HG02798 (cell line): Measurements from ENCODE around the gene PGP.

Source experiments
- ATAC-seq: cut with Tn5 transposase; IDR thresholded peaks from one replicate; pipeline ENCODE4 v1.9.1; 2021; ENCODE audit warnings: mild to moderate bottlenecking; ENCODE audit not compliant: unreplicated experiment, poor library complexity

The PGP gene

DNA sequence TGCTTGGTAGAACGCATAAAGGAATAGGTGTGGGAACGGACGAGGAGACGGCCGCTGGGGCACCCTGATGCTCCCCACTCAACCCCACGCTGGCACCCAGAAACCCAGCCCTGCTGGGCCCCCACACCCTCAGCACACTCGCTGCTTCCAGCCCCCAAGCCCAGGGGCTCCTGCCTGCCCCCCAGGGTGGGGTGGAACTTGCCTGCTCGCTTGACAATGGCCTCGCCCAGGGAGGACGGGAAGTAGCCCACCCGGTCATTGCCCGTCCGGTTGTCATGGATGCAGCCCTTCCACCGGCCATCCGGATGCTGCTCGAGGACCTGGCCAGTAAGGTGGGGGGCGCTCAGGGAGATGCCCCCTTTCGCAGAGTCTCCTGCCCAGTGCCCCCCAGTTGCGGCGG is 28.1 kb downstream of the PGP start:
- ATAC-seq, result no peak

GRCh38 chr16:2186064-2186463 is 28.6 kb downstream of the PGP start:
- no peak for ATAC-seq

DNA sequence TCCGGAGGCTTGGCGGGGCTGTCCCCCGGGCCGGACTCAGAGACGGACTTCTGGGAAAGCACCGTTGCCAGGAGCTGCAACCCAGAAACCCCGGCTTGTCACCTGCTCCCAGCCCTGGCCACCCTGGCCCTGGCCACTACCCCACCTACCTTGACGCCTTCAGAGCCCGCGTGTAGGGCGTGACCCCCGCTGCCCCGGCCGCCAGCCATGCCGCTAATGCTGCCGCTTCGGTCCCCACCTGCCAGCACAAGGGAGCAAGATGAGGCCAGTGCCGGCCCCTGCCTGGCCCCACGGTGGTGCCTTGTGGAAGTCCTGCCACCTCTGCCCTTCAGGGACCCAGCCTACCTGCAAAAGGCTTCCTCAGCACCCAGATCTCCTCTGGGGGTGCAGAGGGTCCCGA is 29.7 kb downstream of the PGP start:
- ATAC-seq, result no peak

- no peak for ATAC-seq
Measured at GRCh38 chr16:2184346-2184745, 30.3 kb downstream of the PGP start.

GRCh38 chr16:2183671-2184070 is 31.0 kb downstream of the PGP start:
- no peak for ATAC-seq

DNA sequence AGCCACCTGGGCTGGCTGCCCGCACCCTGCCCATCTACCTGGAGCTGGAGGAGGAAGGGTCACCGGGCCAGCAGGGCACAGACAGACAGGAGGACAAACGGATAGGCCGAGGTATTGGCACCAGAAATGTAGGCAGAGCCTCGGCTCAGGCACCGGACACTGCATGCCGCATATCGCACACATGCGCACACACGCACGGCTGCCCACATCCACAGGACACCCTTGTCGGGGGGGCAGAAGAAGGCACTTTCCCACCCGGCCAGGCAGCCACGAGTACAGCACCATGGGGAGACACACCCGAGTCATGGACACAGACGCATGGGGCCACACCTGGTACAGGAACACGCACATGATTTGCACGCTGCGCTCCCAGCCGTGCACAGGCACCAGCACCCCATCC is 32.7 kb downstream of the PGP start:
- no peak for ATAC-seq

- ATAC-seq, result no peak
Measured at GRCh38 chr16:2180962-2181923, 33.4 kb downstream of the PGP start.

DNA sequence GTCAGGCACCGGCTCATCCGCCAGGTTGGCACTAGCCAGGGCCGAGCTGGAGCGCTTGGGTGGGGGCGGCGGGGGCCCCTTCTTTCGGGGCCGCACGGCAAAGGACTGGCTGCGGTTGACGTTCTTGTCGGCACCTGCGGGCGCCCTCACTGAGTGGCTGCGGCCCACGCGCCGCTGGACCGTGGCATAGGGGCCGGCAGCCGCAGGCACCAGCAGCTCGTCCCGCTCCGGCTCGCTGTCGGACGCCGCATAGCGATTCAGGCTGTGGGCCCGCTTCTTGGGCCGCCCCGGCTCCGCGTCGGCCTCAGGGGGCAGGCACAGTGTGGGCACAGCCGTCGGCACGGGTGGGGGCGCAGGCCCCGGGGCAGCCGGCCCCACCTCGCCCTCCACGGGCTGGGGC is 34.2 kb downstream of the PGP start:
- ATAC-seq, result no peak

- ATAC-seq, result no peak
Measured at GRCh38 chr16:2179576-2179975, 35.1 kb downstream of the PGP start.

DNA sequence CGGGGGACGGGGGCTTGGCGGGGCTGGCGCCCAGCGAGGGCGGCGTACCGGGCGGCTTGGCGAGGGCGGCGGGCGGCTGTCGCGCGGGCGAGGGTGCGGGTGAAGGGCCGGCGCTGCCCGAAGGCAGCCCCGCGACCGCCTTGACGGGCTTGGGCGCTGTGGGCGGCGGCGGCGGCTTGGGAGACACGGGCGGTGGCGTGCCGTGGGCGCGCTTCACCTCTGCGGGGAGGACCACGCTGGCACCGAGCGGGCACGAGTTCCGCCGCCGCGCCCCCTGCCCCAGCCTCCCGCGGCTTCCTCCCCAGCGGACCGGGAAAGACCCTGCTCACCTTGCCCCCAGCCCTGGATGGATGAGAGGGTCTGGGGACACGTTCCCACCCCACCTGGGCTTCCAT is 35.5 kb downstream of the PGP start:
- no peak for ATAC-seq

DNA sequence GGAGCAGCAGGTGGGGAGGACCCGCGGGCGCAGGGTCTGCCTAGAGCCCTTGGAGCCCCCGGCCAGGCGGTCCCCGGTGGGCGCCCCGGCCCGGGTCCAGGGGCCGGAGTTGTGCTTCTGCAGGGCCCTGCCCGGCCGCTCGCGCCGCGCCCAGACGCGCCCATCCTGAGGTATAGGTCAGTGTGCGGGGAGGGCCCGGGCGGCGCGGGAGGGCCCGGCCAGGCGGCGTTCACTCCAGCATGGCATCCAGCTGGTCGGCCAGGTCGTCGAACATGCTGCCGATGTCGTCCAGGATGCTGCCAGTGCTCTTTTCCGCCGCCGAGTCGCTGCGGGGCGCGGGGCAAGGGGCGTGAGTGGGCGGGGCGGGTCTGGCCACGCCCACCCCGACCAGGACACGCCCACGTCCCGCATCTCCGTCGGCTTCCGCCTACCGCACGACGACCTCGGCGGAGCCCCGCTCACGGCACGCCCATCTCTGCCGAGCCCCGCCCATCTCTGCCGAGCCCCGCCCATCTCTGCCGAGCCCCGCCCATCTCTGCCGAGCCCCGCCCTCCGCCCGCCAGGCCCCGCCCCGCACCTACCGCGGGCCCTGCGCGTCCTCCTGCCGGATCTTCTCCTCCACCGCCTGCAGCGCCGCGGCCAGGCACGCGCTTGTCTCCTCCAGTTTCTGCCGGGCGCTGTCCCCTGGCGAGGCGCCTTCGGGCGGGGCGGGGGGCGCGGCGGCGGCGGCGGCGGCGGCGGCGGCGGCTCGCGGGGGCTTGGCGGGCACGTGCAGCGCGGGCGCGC is 36.1 kb downstream of the PGP start:
- no peak for ATAC-seq

- ATAC-seq, result no peak
Measured at GRCh38 chr16:2177561-2177960, 37.1 kb downstream of the PGP start.

GRCh38 chr16:2177101-2177500 is 37.5 kb downstream of the PGP start:
- ATAC-seq, result no peak

DNA sequence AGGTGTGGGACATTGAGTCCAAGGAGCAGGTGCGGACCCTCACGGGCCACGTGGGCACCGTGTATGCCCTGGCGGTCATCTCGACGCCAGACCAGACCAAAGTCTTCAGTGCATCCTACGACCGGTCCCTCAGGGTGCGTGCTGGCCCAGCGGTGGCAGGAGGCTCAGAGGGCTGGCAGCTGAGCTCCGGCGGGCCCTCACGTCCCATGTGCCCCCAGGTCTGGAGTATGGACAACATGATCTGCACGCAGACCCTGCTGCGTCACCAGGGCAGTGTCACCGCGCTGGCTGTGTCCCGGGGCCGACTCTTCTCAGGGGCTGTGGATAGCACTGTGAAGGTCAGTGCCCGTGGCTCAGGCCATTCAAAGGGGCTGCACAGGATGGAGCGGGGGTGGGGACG is 38.6 kb downstream of the PGP start:
- no peak for ATAC-seq

DNA sequence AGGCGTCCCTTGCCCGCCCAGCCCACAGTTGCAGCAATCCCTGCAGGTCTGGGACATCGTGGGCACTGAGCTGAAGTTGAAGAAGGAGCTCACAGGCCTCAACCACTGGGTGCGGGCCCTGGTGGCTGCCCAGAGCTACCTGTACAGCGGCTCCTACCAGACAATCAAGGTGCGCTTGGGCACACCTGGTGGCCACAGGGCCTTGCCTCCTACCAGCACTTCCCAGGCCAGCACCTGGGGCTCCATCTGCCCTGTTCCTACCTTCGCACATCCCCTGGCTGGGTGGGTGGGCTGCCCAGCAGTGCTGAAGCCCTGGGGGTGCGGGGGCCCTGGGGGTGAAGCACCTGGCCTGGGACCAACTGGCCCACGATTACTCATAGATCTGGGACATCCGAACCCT is 39.2 kb downstream of the PGP start:
- no peak for ATAC-seq

- no peak for ATAC-seq
Measured at GRCh38 chr16:2174396-2175131, 40.1 kb downstream of the PGP start.

GRCh38 chr16:2173916-2174315 is 40.7 kb downstream of the PGP start:
- no peak for ATAC-seq

GRCh38 chr16:2173366-2173765 is 41.3 kb downstream of the PGP start:
- no peak for ATAC-seq

GRCh38 chr16:2172688-2173335 is 41.8 kb downstream of the PGP start:
- ATAC-seq, result no peak

- no peak for ATAC-seq
Measured at GRCh38 chr16:2171601-2172178, 43.0 kb downstream of the PGP start.
